CD4-positive, CD25-positive, alpha-beta regulatory T cell (primary cell): Measurements from ENCODE around the gene KRT14. TPM values are rescaled to one million over a fixed set of nuclear protein-coding genes. Genes with fewer than 3 reads are reported as not detected.
"Not testable (repeated sequence)": the region's sequence is repeated elsewhere in the genome, so short reads cannot be mapped to it uniquely, and the experiment has no call there.

Experiments
- ATAC-seq, 2 donors: fragments of 150-1000 bp; cut with Tn5 transposase; one replicate each; pipeline ENCODE4 v1.10.0; 2021; ENCODE audit warnings: low read depth in 2 of 2, moderate number of reproducible peaks in 2 of 2, moderate library complexity in 1 of 2
- DNase-seq, 3 donors: peaks; one replicate each; pipeline versions ENCODE4 v3.0.0 to v3.0.0-alpha.2; 2012 to 2022; ENCODE audit warnings: mixed read lengths in 1 of 3
- H3K27ac ChIP-seq: one replicate; pipeline ENCODE4 v1.7.0; 2013; ENCODE audit warnings: mild to moderate bottlenecking, low read length; ENCODE audit not compliant: insufficient read depth, poor library complexity, severe bottlenecking
- H3K27me3 ChIP-seq: one replicate; pipeline ENCODE4 v1.7.0; 2013; ENCODE audit warnings: low read length; ENCODE audit not compliant: control insufficient read depth, insufficient read depth
- H3K36me3 ChIP-seq: one replicate; pipeline ENCODE4 v1.7.0; 2013; ENCODE audit warnings: mild to moderate bottlenecking, low read length, moderate library complexity; ENCODE audit not compliant: control insufficient read depth, insufficient read depth
- H3K4me1 ChIP-seq: 2 replicates; pipeline ENCODE4 v1.7.0; 2013; ENCODE audit warnings: mild to moderate bottlenecking, low read length; ENCODE audit not compliant: insufficient read depth, control insufficient read depth, poor library complexity, severe bottlenecking
- H3K4me3 ChIP-seq: one replicate; pipeline ENCODE4 v1.7.0; 2013; ENCODE audit warnings: low read depth, mild to moderate bottlenecking, low read length, moderate library complexity
- H3K9me3 ChIP-seq, 2 experiments: 1 replicate in 1 of 2; 2 replicates in 1 of 2; pipeline ENCODE4 v1.7.0; 2013; ENCODE audit warnings: low read length in 2 of 2, mild to moderate bottlenecking in 1 of 2, moderate library complexity in 1 of 2; ENCODE audit not compliant: control insufficient read depth in 2 of 2
- H3K27ac Mint-ChIP-seq, 3 donors: one replicate each; pipeline ENCODE4 v1.8.0; 2020 to 2022; ENCODE audit warnings: mild to moderate bottlenecking in 3 of 3, mixed read lengths in 3 of 3, moderate library complexity in 2 of 3
- H3K27me3 Mint-ChIP-seq: one replicate; pipeline ENCODE4 v1.8.0; 2022; ENCODE audit warnings: mild to moderate bottlenecking, mixed read lengths
- H3K36me3 Mint-ChIP-seq: one replicate; pipeline ENCODE4 v1.8.0; 2020; ENCODE audit warnings: mixed read lengths
- H3K4me1 Mint-ChIP-seq, 4 donors: one replicate each; pipeline ENCODE4 v1.8.0; 2020 to 2022; ENCODE audit warnings: mixed read lengths in 4 of 4, mild to moderate bottlenecking in 1 of 4
- H3K4me3 Mint-ChIP-seq, 4 donors: one replicate each; pipeline ENCODE4 v1.8.0; 2020 to 2022; ENCODE audit warnings: mild to moderate bottlenecking in 4 of 4, mixed read lengths in 4 of 4, moderate library complexity in 3 of 4
- H3K9me3 Mint-ChIP-seq, 7 donors: one replicate each; pipeline ENCODE4 v1.8.0; 2020 to 2022; ENCODE audit warnings: mixed read lengths in 7 of 7, mild to moderate bottlenecking in 3 of 7, moderate library complexity in 2 of 7
- polyA plus RNA-seq, 4 donors: library from polyadenylated mRNA; unstranded; fragments of 300-500 nt; fragmentation: Illumina TruSeq; gene quantifications; one replicate each; pipeline ENCODE4 v1.2.3, GENCODE V29; 2021
- total RNA-seq: library from RNA; stranded (reverse); gene quantifications from one replicate; pipeline ENCODE4 v1.2.3, GENCODE V29; 2022

Gene KRT14
- total and polyA plus RNA-seq, 5 donors from 2014 or later = not detected

GRCh38 chr17:41581366-41582060 lies 5.2 kb downstream of the KRT14 start:
- no peak overlapping the region for H3K4me3 ChIP-seq
- Mint-ChIP-seq H3K27me3 (peaks cover 26% of the 10 kb centered on the region), H3K9me3 (no peaks in the 10 kb centered on the region), H3K36me3 (peaks cover 4% of the 10 kb centered on the region), H3K27ac (no peak overlapping the region), H3K4me3 (no peak overlapping the region), H3K4me1 (no peaks in the 10 kb centered on the region)
- DNase-seq (no peak), ATAC-seq (no peak)
- no peaks in the 10 kb centered on the region for H3K4me1 ChIP-seq
- H3K27ac ChIP-seq = no peak overlapping the region
- H3K36me3 ChIP-seq = no peaks in the 10 kb centered on the region
- H3K9me3 ChIP-seq = no peaks in the 10 kb centered on the region
- H3K27me3 ChIP-seq = no peaks in the 10 kb centered on the region

GRCh38 chr17:41580687-41581365 lies 5.9 kb downstream of the KRT14 start:
- Histone ChIP-seq H3K36me3 (no peaks in the 10 kb centered on the region), H3K27ac (no peak overlapping the region), H3K4me3 (no peak overlapping the region), H3K4me1 (no peaks in the 10 kb centered on the region), H3K9me3 (no peaks in the 10 kb centered on the region), H3K27me3 (no peaks in the 10 kb centered on the region)
- no peaks in the 10 kb centered on the region for H3K4me1 Mint-ChIP-seq
- DNase-seq (no peak), ATAC-seq (no peak)
- no peaks in the 10 kb centered on the region for H3K9me3 Mint-ChIP-seq
- H3K27me3 Mint-ChIP-seq = peaks cover 31% of the 10 kb centered on the region
- peaks cover 4% of the 10 kb centered on the region for H3K36me3 Mint-ChIP-seq
- no peak overlapping the region for H3K4me3 Mint-ChIP-seq
- no peak overlapping the region for H3K27ac Mint-ChIP-seq

- Histone ChIP-seq H3K36me3 (no peaks in the 10 kb centered on the region), H3K27me3 (no peaks in the 10 kb centered on the region), H3K27ac (no peak overlapping the region), H3K9me3 (no peaks in the 10 kb centered on the region), H3K4me3 (no peak overlapping the region), H3K4me1 (no peaks in the 10 kb centered on the region)
- Mint-ChIP-seq H3K4me1 (no peaks in the 10 kb centered on the region), H3K27me3 (peaks cover 31% of the 10 kb centered on the region), H3K36me3 (peaks cover 4% of the 10 kb centered on the region), H3K4me3 (no peak overlapping the region), H3K27ac (no peak overlapping the region), H3K9me3 (no peaks in the 10 kb centered on the region)
- ATAC-seq = no peak
- no peak for DNase-seq
Observed at GRCh38 chr17:41580244-41580575, 6.5 kb downstream of the KRT14 start.

GRCh38 chr17:41579484-41580243 lies 7.0 kb downstream of the KRT14 start:
- Mint-ChIP-seq H3K27me3 (peaks cover 31% of the 10 kb centered on the region), H3K9me3 (no peaks in the 10 kb centered on the region), H3K36me3 (peaks cover 4% of the 10 kb centered on the region)

GRCh38 chr17:41578971-41579370 lies 7.7 kb downstream of the KRT14 start:
- Mint-ChIP-seq H3K4me1 (no peaks in the 10 kb centered on the region), H3K4me3 (no peak overlapping the region), H3K36me3 (peaks cover 4% of the 10 kb centered on the region), H3K9me3 (peaks cover 0 to 3% (median 0%) of the 10 kb centered on the region in 7 donors), H3K27me3 (peaks cover 35% of the 10 kb centered on the region), H3K27ac (no peak overlapping the region)
- Histone ChIP-seq H3K36me3 (no peaks in the 10 kb centered on the region), H3K27ac (no peak overlapping the region), H3K4me1 (no peaks in the 10 kb centered on the region), H3K27me3 (no peaks in the 10 kb centered on the region), H3K4me3 (no peak overlapping the region), H3K9me3 (no peaks in the 10 kb centered on the region)
- DNase-seq (no peak), ATAC-seq (no peak)

More at GRCh38 chr17:41579484-41580243, 7.0 kb downstream of the KRT14 start:
- Histone ChIP-seq H3K4me1 (no peaks in the 10 kb centered on the region), H3K27me3 (no peaks in the 10 kb centered on the region), H3K36me3 (no peaks in the 10 kb centered on the region), H3K4me3 (no peak overlapping the region), H3K9me3 (no peaks in the 10 kb centered on the region), H3K27ac (no peak overlapping the region)
- peak; percentile 16 to 69 (median 35) for DNase-seq
- Mint-ChIP-seq H3K4me1 (no peaks in the 10 kb centered on the region), H3K4me3 (no peak overlapping the region), H3K27ac (no peak overlapping the region)
- peak; percentile 45 to 67 for ATAC-seq

GRCh38 chr17:41578538-41578937 lies 8.2 kb downstream of the KRT14 start:
- H3K4me3 ChIP-seq = no peak overlapping the region
- Mint-ChIP-seq H3K4me1 (no peaks in the 10 kb centered on the region), H3K36me3 (peaks cover 4% of the 10 kb centered on the region), H3K4me3 (no peak overlapping the region), H3K27ac (peak overlapping the region in 1 of 3 donors; percentile 2), H3K27me3 (peaks cover 37% of the 10 kb centered on the region), H3K9me3 (peaks cover 0 to 3% (median 0%) of the 10 kb centered on the region in 7 donors)
- H3K4me1 ChIP-seq = no peaks in the 10 kb centered on the region
- DNase-seq = no peak
- no peaks in the 10 kb centered on the region for H3K36me3 ChIP-seq
- no peaks in the 10 kb centered on the region for H3K9me3 ChIP-seq
- no peak for ATAC-seq
- no peaks in the 10 kb centered on the region for H3K27me3 ChIP-seq
- H3K27ac ChIP-seq = no peak overlapping the region

- peaks cover 33% of the 10 kb centered on the region for H3K27me3 Mint-ChIP-seq
- not testable (repeated sequence) for H3K27ac ChIP-seq, H3K9me3 Mint-ChIP-seq, H3K4me1 Mint-ChIP-seq, H3K27ac Mint-ChIP-seq, ATAC-seq, DNase-seq, H3K4me1 ChIP-seq, H3K9me3 ChIP-seq, H3K36me3 Mint-ChIP-seq, H3K27me3 ChIP-seq, H3K36me3 ChIP-seq, H3K4me3 ChIP-seq
- peak overlapping the region in 1 of 4 donors; percentile 23 for H3K4me3 Mint-ChIP-seq
Observed at GRCh38 chr17:41576740-41577139, 10.0 kb downstream of the KRT14 start.
